HG02840 (cell line): ENCODE data around the gene DNAJB13.
"Not testable (repeated sequence)": the region's sequence is repeated elsewhere in the genome, so short reads cannot be mapped to it uniquely, and the experiment has no call there.

ENCODE experiments used
- ATAC-seq: cut with Tn5 transposase; IDR thresholded peaks from one replicate; pipeline ENCODE4 v1.9.1; 2021; ENCODE audit warnings: mild to moderate bottlenecking, moderate library complexity, moderate number of reproducible peaks; ENCODE audit not compliant: unreplicated experiment, low FRiP score

Gene DNAJB13

GRCh38 chr11:73976451-73977151 is 25.8 kb downstream of the DNAJB13 start:
- ATAC-seq: no peak

GRCh38 chr11:73977856-73978519 is 27.2 kb downstream of the DNAJB13 start:
- ATAC-seq: no peak

- ATAC-seq: no peak
These were observed 27.8 kb downstream of the DNAJB13 start for GRCh38 chr11:73978576-73979086.

- peak; percentile 38 for ATAC-seq
These were observed 29.5 kb downstream of the DNAJB13 start for GRCh38 chr11:73980001-73980961.

- no peak for ATAC-seq
These were observed 30.4 kb downstream of the DNAJB13 start for GRCh38 chr11:73981051-73981805.

- peak; percentile 46 for ATAC-seq
These were observed 31.8 kb downstream of the DNAJB13 start, which contains the start of gene UCP2 for GRCh38 chr11:73982595-73982989. Gene UCP2 (minus strand): TSS chr11:73982843. CDS start chr11:73978378, 4,465 bp downstream.

- ATAC-seq: peak; percentile 72
These were observed 32.3 kb downstream of the DNAJB13 start for GRCh38 chr11:73982990-73983740.

- ATAC-seq: no peak
These were observed 33.1 kb downstream of the DNAJB13 start for GRCh38 chr11:73983741-73984538.

GRCh38 chr11:73985661-73986060 is 34.8 kb downstream of the DNAJB13 start:
- ATAC-seq: not testable (repeated sequence)

GRCh38 chr11:73988227-73988626 is 37.4 kb downstream of the DNAJB13 start:
- ATAC-seq: no peak

- ATAC-seq: no peak
These were observed 38.3 kb downstream of the DNAJB13 start for GRCh38 chr11:73989156-73989555.

- ATAC-seq: no peak
These were observed 39.9 kb downstream of the DNAJB13 start for GRCh38 chr11:73990730-73991129.

- peak; percentile 54 for ATAC-seq
These were observed 40.7 kb downstream of the DNAJB13 start for GRCh38 chr11:73991471-73992006.

GRCh38 chr11:73995247-73995646 is 44.4 kb downstream of the DNAJB13 start:
- ATAC-seq: no peak

- no peak for ATAC-seq
These were observed 44.9 kb downstream of the DNAJB13 start for GRCh38 chr11:73995731-73996130.

GRCh38 chr11:73996161-73996747 is 45.4 kb downstream of the DNAJB13 start:
- ATAC-seq: no peak

- ATAC-seq: no peak
These were observed 46.4 kb downstream of the DNAJB13 start for GRCh38 chr11:73997120-73997770.
